SK-N-SH (cell line): ENCODE measurements around the gene ANHX. TPM values are rescaled to one million over a fixed set of nuclear protein-coding genes. Genes with fewer than 3 reads are reported as not detected.

Source experiments
- CTCF ChIA-PET: fragments of 300-600, 350-600 bp; formaldehyde crosslinking; extraction: SDS; loops from one replicate; lab custom pipeline; 2021; lab: Yijun Ruan, JAX
- POLR2A ChIA-PET: fragments of 350-600 bp; sonication (Branson Sonifier 250); formaldehyde crosslinking; extraction: SDS; loops from one replicate; lab custom pipeline; 2020; ENCODE audit warnings: antibody characterized with exemption, inconsistent platforms; lab: Yijun Ruan, JAX
- DNase-seq: peaks from one replicate; pipeline ENCODE4 v3.0.0; 2012
- H2AFZ ChIP-seq: fragments of 200-600 bp; sonication (generic); 2 replicates; pipeline ENCODE4 v1.8.1; 2016; ENCODE audit warnings: antibody characterized with exemption, mild to moderate bottlenecking, low read depth
- H3F3A ChIP-seq: fragments of 200-600 bp; sonication (generic); replicated peaks from 2 replicates; pipeline ENCODE3; 2016; ENCODE audit warnings: antibody characterized with exemption, mild to moderate bottlenecking; ENCODE audit not compliant: insufficient read depth
- H3K27ac ChIP-seq, 2 experiments: fragments of 200-500 bp in 1 of 2; fragments of 200-600 bp in 1 of 2; sonication (Bioruptor generic) in 1 of 2; sonication (generic), shearing (Covaris generic) in 1 of 2; 2 replicates each; pipeline versions ENCODE4 v1.5.1 to v1.6.1; 2014 to 2016; ENCODE audit warnings: low read depth in 2 of 2, inconsistent platforms in 1 of 2, low read length in 1 of 2, mild to moderate bottlenecking in 1 of 2, mixed read lengths in 1 of 2
- H3K27me3 ChIP-seq: fragments of 200-600 bp; sonication (generic), shearing (Covaris generic); 2 replicates; pipeline ENCODE4 v1.6.1; 2016; ENCODE audit warnings: mixed run types; ENCODE audit not compliant: insufficient read depth
- H3K36me3 ChIP-seq, 2 experiments: fragments of 200-500 bp in 1 of 2; fragments of 200-600 bp in 1 of 2; sonication (Bioruptor generic) in 1 of 2; sonication (generic) in 1 of 2; replicated peaks in 1 of 2; 2 replicates each; pipeline versions ENCODE3 to v1.5.1; 2014 to 2016; ENCODE audit warnings: low read length in 1 of 2, mild to moderate bottlenecking in 1 of 2; ENCODE audit not compliant: insufficient read depth in 2 of 2, control insufficient read depth in 1 of 2
- H3K4me1 ChIP-seq, 2 experiments: fragments of 200-500 bp in 1 of 2; fragments of 200-600 bp in 1 of 2; sonication (Bioruptor generic) in 1 of 2; sonication (generic), shearing (Covaris generic) in 1 of 2; 2 replicates each; pipeline versions ENCODE4 v1.5.1 to v1.6.1; 2014 to 2016; ENCODE audit warnings: low read depth in 1 of 2, low read length in 1 of 2, mixed run types in 1 of 2; ENCODE audit not compliant: insufficient read depth in 2 of 2, control insufficient read depth in 1 of 2
- H3K4me2 ChIP-seq: fragments of 200-600 bp; sonication (generic), shearing (Covaris generic); 2 replicates; pipeline ENCODE4 v1.6.1; 2017; ENCODE audit warnings: mixed run types
- H3K4me3 ChIP-seq, 2 experiments: fragments of 200-500 bp in 1 of 2; fragments of 200-600 bp in 1 of 2; sonication (Bioruptor generic) in 1 of 2; sonication (generic), shearing (Covaris generic) in 1 of 2; 2 replicates each; pipeline versions ENCODE4 v1.5.1 to v1.8.1; 2014 to 2016; ENCODE audit warnings: low read depth in 2 of 2, inconsistent platforms in 1 of 2, low read length in 1 of 2, mild to moderate bottlenecking in 1 of 2, mixed read lengths in 1 of 2, moderate library complexity in 1 of 2
- H3K79me2 ChIP-seq: fragments of 200-600 bp; sonication (generic); 2 replicates; pipeline ENCODE4 v1.8.1; 2017; ENCODE audit warnings: mild to moderate bottlenecking; ENCODE audit not compliant: insufficient read depth
- H3K9ac ChIP-seq: fragments of 200-600 bp; sonication (generic); 2 replicates; pipeline ENCODE4 v1.6.1; 2017; ENCODE audit warnings: mixed run types
- H3K9me2 ChIP-seq: fragments of 200-600 bp; sonication (generic); 2 replicates; pipeline ENCODE4 v1.6.1; 2017; ENCODE audit warnings: mixed run types
- H3K9me3 ChIP-seq: fragments of 200-600 bp; sonication (generic); 2 replicates; pipeline ENCODE4 v1.6.1; 2017; ENCODE audit warnings: mixed run types, mild to moderate bottlenecking, moderate library complexity
- H4K20me1 ChIP-seq: fragments of 200-600 bp; sonication (generic); 2 replicates; pipeline ENCODE4 v1.6.1; 2017; ENCODE audit warnings: mild to moderate bottlenecking, mixed run types; ENCODE audit not compliant: insufficient read depth
- CHD2 ChIP-seq: fragments of 150-350 bp; IDR thresholded peaks from 2 replicates; pipeline ENCODE4 v1.6.1; 2018; ENCODE audit warnings: low read length; ENCODE audit not compliant: partially characterized antibody
- ELF1 ChIP-seq: IDR thresholded peaks from 2 replicates; pipeline ENCODE4 v1.4.0; 2012
- EZH2phosphoT487 ChIP-seq: fragments of 200-600 bp; sonication (generic); IDR thresholded peaks from 2 replicates; pipeline ENCODE4 v1.6.1; 2017; ENCODE audit warnings: low read depth, mixed run types, mild to moderate bottlenecking, antibody characterized with exemption, moderate library complexity, borderline replicate concordance
- FOXJ3 ChIP-seq: sonication (generic); formaldehyde crosslinking; IDR thresholded peaks from 2 replicates; pipeline ENCODE4 v1.5.1; 2020; ENCODE audit warnings: mild to moderate bottlenecking, missing genetic modification reagents
- JUND ChIP-seq: IDR thresholded peaks from 2 replicates; pipeline ENCODE4 v1.4.0; 2012
- NRF1 ChIP-seq: IDR thresholded peaks from 2 replicates; pipeline ENCODE4 v1.6.1; 2012; ENCODE audit warnings: low read depth, mild to moderate bottlenecking, low read length
- POLR2AphosphoS5 ChIP-seq: IDR thresholded peaks from 2 replicates; pipeline ENCODE4 v1.6.1; 2012; ENCODE audit warnings: low read depth, low read length
- RCOR1 ChIP-seq: fragments of 150-350 bp; IDR thresholded peaks from 2 replicates; pipeline ENCODE4 v1.6.1; 2017; ENCODE audit warnings: antibody characterized with exemption, low read length
- TEAD4 ChIP-seq: IDR thresholded peaks from 2 replicates; pipeline ENCODE4 v1.4.0; 2012; ENCODE audit warnings: mild to moderate bottlenecking, borderline replicate concordance; ENCODE audit not compliant: insufficient read depth
- YY1 ChIP-seq: IDR thresholded peaks from 2 replicates; pipeline ENCODE4 v1.4.0; 2012; ENCODE audit warnings: low read depth, mild to moderate bottlenecking
- WGBS: methylation state at CpG from one replicate; pipeline ENCODE4 v1.1.6; 2017; ENCODE audit warnings: low lambda C conversion rate; 5-methylcytosine and 5-hydroxymethylcytosine counted together
- polyA plus RNA-seq, 3 experiments: library from polyadenylated mRNA; depleted of rRNA; stranded (reverse); fragments of >200 nt; gene quantifications; 2 replicates each; pipeline ENCODE4 v1.2.3, GENCODE V29; 2012
- small RNA-seq, 7 experiments: library from RNA; depleted of rRNA; stranded (forward); fragments of <200 nt; gene quantifications; one replicate each; pipeline ENCODE3, GENCODE V24; 2012
- TF ChIP-seq, protein P1 (sequence below): IDR thresholded peaks from 2 replicates; pipeline ENCODE4 v1.4.0; 2012; ENCODE audit warnings: low read depth

The ANHX gene
- polyA plus RNA-seq, 1 of the 3 experiments (the other 2 are of a cell fraction), result not detected

DNA sequence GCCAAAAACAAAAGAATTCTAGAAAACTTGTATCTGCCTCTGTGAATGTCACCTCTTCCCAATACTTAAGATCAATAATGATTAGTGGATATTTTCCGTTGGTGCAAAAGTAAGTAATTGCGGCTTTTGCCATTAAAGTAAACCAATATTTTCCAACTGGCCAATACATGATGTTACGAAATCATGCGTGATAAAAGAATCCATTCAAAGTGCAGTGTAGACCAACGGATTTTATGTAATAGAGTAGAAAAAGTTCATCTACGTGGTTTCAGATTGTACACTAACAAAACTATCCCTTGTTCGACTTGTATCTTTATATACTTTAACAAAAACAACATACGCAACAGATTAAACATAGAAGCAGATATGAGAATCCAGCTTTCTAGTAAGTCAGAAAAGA is 55.0 kb downstream of the ANHX start:
- 95% methylated on average over 8 of the region's 8 CpGs for WGBS
- peaks cover 13% of the 10 kb centered on the region; the same call in 1 of the 2 replicates for H3K79me2 ChIP-seq
- peaks cover 17% of the 10 kb centered on the region for H3K9me3 ChIP-seq
- ChIA-PET POLR2A (interaction anchor here (0.7 to 1.4 kb wide), 4 partner anchors 10 to 194 kb away, joined by 3 to 6 read pairs (median 4); partner anchors contain the start of genes ZNF10, ZNF26 and ZNF891), CTCF (interaction anchor here (0.6 to 1.7 kb wide), 9 partner anchors 8 to 412 kb away, joined by 3 to 7 read pairs (median 4); no protein-coding TSS in a partner anchor)
- H3K9ac ChIP-seq, result no peak overlapping the region
- DNase-seq, result no peak
- H3K27me3 ChIP-seq, result no peaks in the 10 kb centered on the region
- H3K36me3 ChIP-seq, result peaks cover under 1 to 35% of the 10 kb centered on the region in 2 experiments
- TF ChIP-seq JUND, result no peak
- TF ChIP-seq CHD2, result no peak
- TF ChIP-seq RCOR1, result no peak
- TF ChIP-seq NRF1, result no peak
- no peak for TF ChIP-seq POLR2AphosphoS5
- TF ChIP-seq, protein P1, sequence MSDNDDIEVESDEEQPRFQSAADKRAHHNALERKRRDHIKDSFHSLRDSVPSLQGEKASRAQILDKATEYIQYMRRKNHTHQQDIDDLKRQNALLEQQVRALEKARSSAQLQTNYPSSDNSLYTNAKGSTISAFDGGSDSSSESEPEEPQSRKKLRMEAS, result no peak
- H3F3A ChIP-seq, result no peaks in the 10 kb centered on the region
- no peaks in the 10 kb centered on the region for H3K9me2 ChIP-seq
- H3K27ac ChIP-seq, result no peak overlapping the region
- H4K20me1 ChIP-seq, result no peaks in the 10 kb centered on the region
- H3K4me1 ChIP-seq, result peaks cover 0 to 4% of the 10 kb centered on the region in 2 experiments; a peak in 2 of 4 replicates
- H2AFZ ChIP-seq, result peak overlapping the region; percentile 98; the same call in 1 of the 2 replicates
- no peak overlapping the region for H3K4me3 ChIP-seq
- no peak overlapping the region for H3K4me2 ChIP-seq

GRCh38 chr12:133174901-133175300 is 60.8 kb downstream of the ANHX start:
- TF ChIP-seq YY1 (no peak), ELF1 (no peak), EZH2phosphoT487 (no peak)
- TF ChIP-seq, all 33 proteins: peak for 0
- H3K36me3 ChIP-seq, result no peaks in the 10 kb centered on the region
- H3K79me2 ChIP-seq, result no peaks in the 10 kb centered on the region
- H4K20me1 ChIP-seq, result no peaks in the 10 kb centered on the region
- H3K4me1 ChIP-seq, result no peaks in the 10 kb centered on the region
- no peaks in the 10 kb centered on the region for H3F3A ChIP-seq
- H3K9me2 ChIP-seq, result no peaks in the 10 kb centered on the region
- no peak overlapping the region for H3K9ac ChIP-seq
- no peak overlapping the region for H3K27ac ChIP-seq
- H3K27me3 ChIP-seq, result no peaks in the 10 kb centered on the region
- 11% methylated on average over 1 of the region's 1 CpG for WGBS
- POLR2A ChIA-PET, result no interaction called here
- peaks cover 11% of the 10 kb centered on the region for H3K9me3 ChIP-seq
- no peak overlapping the region for H3K4me2 ChIP-seq
- no peak overlapping the region for H3K4me3 ChIP-seq
- H2AFZ ChIP-seq, result no peak overlapping the region
- CTCF ChIA-PET, result no interaction called here
- no peak for DNase-seq

- no peak overlapping the region for H2AFZ ChIP-seq
- CTCF ChIA-PET, result interaction anchor here (1.2 kb wide), 1 partner anchor 9 kb away, joined by 3 read pairs; the partner anchor contains the start of gene ZNF268
These were observed 63.2 kb downstream of the ANHX start for GRCh38 chr12:133172491-133172890.

More at GRCh38 chr12:133172491-133172890, 63.2 kb downstream of the ANHX start:
- DNase-seq, result no peak
- Histone ChIP-seq H4K20me1 (no peaks in the 10 kb centered on the region), H3K36me3 (no peaks in the 10 kb centered on the region), H3K79me2 (no peaks in the 10 kb centered on the region), H3K4me1 (no peaks in the 10 kb centered on the region), H3K27me3 (no peaks in the 10 kb centered on the region), H3K9ac (no peak overlapping the region), H3K4me2 (no peak overlapping the region), H3F3A (no peaks in the 10 kb centered on the region), H3K9me2 (no peaks in the 10 kb centered on the region), H3K27ac (no peak overlapping the region), H3K4me3 (no peak overlapping the region), H3K9me3 (peaks cover 10% of the 10 kb centered on the region)
- POLR2A ChIA-PET, result no interaction called here
- TF ChIP-seq FOXJ3 (CRISPR knock-in tag) (no peak), CHD2 (no peak), TEAD4 (no peak), YY1 (no peak)
- 8% methylated on average over 1 of the region's 1 CpG for WGBS

Small RNAs within 50 kb of the gene (small RNA-seq; reads per million reads assigned to genes)
- gene RF00019 (0 reads per million in 7 experiments), gene RNU6-717P (0 reads per million in 7 experiments)

Other genes with a start within 250 kb of the ANHX start
- gene ZNF26, start 249.5 kb downstream of the ANHX start, polyA plus RNA-seq (2012; rRNA removed), result 7.3 and 9.4 TPM in 2 replicates
- gene ZNF84, start 198.4 kb downstream of the ANHX start, polyA plus RNA-seq (2012; rRNA removed), result 12.2 and 20.2 TPM in 2 replicates
- 5.1 and 7.9 TPM in 2 replicates for gene ZNF140, start 155.0 kb downstream of the ANHX start, polyA plus RNA-seq (2012; rRNA removed)
- 0.33 and 0.50 TPM in 2 replicates for gene ZNF891, start 105.6 kb downstream of the ANHX start, polyA plus RNA-seq (2012; rRNA removed)
- 4.0 and 4.5 TPM in 2 replicates for gene ZNF10, start 105.2 kb downstream of the ANHX start, polyA plus RNA-seq (2012; rRNA removed)
- 5.2 and 5.5 TPM in 2 replicates for gene ZNF268, start 54.4 kb downstream of the ANHX start, polyA plus RNA-seq (2012; rRNA removed)